Measurements from ENCODE around the gene MINDY4.

MINDY4 gene

DNA sequence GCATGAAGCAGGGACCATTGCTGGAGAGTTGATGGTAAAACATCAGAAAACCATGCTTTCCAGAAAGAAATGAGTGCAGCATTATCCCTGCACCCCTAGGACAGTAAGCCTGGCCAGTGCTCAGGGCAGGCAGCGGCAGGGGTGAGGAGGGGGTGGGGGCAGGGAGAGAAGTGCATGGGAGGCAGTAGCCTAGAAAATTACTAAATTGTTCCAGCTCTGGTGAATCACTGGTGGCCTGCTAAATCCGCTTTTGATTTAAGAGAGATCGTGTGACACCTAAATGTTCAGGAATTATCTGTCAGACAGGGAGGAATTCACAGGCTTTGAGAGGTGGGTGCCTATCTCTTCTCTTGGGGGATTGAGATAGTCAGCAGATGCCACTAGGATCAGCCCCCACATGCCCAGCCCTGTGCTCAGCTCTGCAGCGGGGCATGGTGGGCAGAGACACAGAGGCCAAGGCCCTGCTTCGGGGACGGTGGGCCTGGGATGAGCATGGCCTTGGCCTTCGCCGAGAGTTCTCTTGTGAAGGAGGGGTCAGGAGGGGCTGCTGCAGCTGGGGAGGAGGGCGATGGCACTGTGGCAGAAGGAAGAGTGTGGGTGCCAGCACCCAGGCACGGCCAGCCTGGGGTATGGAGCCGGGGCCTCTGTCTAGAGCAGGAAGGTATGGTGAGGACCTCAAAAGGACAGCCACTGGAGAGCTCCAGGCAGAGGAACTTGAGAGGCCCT lies 135.5 kb downstream of the MINDY4 start:
- DNase-seq, result no peak

DNA sequence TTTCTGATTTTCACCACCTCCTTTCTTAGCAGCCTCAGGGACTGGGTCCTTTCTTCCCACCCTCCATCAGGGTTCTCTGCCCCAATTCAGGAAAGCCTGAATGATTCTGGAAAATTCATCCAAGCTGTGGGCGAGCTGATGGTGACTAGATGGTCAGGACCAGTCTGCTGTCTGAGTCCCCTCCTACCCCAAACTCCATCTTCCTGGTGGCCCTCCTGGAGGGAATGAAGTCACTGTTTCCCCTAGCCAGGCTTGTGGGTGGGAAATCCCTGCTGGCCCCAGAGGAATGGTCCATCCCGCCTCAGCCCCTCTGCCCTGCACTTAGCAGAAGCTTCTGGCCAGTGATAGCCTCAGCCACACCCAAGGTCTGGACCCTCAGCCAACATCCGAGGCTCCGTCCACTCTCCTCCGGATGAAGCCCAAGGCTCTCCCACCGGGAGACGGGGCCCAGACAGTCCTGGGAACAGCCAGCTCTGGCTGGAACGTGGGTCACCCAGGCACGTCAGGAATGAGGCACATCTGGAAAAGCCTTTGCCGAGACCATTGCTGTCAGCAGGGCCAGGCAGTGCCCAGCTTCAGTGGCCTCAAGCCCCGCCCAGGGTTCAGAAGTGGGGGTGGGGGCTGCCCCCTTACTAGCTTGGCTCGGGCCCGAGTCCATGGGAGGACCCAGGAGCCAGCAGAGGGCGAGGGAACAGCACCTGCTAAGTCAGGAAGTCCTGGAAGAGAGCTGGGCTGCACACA lies 136.5 kb downstream of the MINDY4 start:
- no peak for DNase-seq

DNA sequence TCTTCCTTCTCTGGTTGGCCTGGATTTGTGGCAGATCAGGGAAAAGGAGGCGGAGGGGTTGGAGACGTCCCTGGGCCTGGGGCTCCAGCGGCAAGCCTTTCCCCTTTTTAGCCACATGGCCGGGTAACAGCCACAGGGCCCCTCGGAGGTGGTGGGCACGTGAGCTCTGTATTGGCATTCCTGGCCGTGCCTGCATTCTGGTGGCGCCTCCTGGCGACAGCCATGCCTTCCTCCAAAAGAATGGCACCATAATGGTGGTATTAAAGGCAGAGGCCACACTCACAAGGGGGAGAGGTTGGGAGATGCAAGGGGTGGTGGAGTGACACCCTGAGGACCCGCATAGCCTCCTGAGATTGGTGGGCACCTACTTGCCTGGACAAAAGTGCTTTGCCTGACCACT lies 137.5 kb downstream of the MINDY4 start:
- DNase-seq, result no peak

DNA sequence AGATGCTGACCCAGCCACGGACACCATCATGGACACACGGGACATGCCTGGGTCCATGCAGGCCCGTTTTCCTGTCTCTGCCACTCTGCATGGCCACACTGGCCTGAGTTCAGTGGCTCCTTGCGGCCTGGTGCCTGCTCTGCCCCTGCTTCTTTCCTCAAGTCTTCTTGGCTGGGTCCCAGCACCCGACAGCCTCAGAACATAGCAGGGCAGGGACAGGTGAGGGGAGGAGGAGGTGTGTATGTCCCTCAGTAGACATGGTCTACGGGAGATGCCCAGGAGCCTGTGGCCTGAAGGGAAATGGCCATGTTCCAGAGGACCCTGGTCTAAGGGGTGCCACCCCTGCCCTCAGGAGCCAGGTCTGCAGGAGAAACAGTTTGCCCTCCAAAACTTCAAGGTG lies 138.2 kb downstream of the MINDY4 start:
- no peak for DNase-seq

DNA sequence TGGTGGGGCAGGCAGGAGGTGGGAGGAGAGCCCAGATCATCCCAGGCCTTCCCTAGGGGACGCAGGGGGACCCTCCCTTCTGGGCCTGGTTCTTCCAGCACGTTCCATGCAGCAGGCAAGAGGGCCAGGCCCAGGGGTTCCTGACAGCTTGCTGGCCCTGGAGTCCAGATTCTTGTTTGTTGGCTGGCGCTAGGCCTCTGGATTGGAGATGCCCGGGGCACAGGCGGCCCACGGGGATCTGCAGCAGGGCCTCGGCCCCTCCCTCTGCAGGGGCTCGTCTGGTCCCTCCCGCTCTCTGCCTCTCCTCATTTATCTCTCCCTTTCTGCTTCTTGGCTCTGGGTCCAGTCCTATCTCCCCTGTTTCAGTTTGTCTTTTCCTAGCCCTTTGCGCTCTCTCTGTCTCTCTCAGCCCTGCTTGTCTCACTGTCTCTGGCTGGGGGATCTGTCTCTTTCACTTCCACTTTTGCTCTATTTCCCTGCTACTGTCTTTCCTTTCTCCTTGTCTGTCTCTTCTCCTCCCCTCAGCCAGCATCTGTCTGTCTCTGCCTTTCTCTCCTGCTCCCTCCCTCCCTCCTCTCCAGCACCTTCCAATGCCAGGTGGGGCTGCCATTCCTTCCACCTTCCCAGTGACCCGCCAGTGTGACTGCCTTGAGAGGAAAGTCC lies 139.3 kb downstream of the MINDY4 start:
- DNase-seq, result no peak

DNA sequence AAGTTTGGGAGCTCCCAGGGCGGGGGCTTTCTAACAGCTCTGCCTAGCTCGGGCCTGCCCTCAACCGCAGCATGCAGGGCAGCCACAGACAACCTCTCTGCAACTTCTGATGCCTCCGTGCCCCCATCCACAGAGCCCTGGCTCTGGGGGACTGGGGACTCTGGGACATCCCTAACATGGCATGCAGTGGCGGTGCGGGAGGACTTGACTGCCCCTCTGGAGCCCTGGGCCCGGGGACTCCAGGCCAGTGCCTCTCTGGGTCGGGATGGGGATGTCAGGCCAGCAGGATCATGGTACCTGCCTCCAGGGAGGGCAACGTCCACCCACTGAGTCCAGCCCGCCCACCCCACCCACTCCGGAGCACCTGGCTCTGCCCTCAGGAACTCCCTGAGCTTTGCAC lies 139.9 kb downstream of the MINDY4 start:
- DNase-seq, result no peak

DNA sequence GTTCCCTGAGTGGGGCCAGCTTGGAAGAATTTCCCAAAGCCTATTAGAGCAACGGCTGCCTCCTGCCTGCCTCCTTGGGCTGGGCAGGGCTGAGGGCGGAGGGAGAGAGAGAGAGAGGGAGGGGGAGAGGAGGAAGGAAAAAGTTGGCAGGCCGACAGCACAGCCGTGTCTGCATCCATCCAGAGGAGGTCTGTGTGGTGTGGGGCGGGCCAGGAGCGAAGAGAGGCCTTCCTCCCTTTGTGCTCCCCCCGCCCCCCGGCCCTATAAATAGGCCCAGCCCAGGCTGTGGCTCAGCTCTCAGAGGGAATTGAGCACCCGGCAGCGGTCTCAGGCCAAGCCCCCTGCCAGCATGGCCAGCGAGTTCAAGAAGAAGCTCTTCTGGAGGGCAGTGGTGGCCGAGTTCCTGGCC lies 140.3 kb downstream of the MINDY4 start, which contains the start of gene AQP1:
Gene AQP1, plus strand, starts transcription at position 293 of the 409 bp plus-strand sequence. Its CDS starts 57 bp downstream, at position 350.
- DNase-seq, result peak; percentile 81

DNA sequence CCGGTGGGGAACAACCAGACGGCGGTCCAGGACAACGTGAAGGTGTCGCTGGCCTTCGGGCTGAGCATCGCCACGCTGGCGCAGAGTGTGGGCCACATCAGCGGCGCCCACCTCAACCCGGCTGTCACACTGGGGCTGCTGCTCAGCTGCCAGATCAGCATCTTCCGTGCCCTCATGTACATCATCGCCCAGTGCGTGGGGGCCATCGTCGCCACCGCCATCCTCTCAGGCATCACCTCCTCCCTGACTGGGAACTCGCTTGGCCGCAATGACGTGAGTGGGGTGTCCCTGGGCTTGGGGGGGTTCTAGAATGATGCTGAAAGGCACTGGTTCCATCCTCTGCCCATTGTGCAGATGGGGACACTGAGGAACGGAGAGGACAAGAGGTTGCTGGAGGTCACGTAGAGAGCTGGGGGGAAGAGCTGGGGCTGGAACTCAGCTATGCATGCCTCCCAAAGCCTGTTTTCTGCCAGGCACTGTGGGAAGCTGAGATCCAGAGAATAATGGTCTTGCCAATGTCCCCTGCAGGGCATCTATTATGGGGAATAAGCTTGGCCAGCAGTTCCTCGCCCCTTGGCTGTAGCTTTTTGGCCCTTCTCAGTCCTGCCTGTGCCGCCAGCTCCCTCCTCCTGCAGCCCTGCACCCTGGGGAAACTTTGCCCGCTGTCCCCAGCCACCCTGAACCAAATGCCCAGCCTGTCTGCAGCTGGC lies 141.0 kb downstream of the MINDY4 start:
- DNase-seq, result no peak

DNA sequence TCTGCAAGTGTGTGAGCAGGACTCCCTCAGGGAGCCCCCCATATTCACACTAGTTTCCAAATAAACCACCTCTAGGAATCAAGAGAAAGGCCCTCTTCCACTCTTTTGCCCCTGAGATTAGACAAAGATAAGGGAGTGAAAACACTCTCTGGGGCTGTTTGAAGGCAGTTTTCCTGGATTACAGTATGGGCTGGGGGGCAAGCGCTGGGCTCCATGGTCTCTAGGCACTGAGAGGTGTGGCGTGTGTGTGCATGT lies 141.4 kb downstream of the MINDY4 start:
- no peak for DNase-seq

DNA sequence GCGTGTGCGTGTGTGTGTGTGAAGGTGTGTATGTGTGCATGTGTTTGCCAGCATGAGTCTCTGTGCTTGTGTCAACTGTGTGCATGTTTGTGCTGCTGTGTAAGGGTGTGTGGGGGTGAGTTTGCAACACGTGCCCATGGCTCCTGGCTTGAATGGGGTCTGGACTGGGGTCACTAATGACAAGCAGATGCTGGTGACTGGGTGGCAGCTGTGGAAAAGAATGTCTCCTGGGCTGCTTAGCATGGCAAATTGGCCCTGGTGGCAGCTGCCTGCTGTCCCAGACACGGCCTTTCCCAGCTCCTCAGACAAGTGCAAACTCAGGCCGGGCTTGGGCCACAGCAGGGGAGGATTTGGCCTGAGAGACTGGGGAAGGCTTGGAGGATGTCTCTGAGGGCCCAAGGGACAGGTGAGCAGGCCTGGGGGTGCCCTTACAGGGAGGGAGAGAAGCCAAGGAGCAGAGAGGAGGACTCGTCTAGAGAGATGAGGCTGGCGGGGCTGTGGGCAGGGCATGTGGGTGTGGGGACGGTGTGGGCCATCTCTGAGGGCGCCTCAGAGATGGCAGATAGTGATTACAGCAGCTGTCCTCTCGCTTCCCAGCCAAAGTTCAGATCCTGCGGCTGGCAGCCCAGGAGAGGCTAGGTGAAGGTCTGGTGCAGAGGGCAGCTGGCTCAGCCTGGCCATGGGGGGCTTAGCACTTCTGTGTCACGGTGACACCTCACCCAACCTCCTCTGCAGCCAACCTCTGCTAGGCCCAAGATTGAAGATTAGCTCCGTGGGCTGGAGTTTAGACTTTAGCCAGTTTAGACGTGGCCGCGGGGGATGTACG lies 142.0 kb downstream of the MINDY4 start:
- peak; percentile 61 for DNase-seq

DNA sequence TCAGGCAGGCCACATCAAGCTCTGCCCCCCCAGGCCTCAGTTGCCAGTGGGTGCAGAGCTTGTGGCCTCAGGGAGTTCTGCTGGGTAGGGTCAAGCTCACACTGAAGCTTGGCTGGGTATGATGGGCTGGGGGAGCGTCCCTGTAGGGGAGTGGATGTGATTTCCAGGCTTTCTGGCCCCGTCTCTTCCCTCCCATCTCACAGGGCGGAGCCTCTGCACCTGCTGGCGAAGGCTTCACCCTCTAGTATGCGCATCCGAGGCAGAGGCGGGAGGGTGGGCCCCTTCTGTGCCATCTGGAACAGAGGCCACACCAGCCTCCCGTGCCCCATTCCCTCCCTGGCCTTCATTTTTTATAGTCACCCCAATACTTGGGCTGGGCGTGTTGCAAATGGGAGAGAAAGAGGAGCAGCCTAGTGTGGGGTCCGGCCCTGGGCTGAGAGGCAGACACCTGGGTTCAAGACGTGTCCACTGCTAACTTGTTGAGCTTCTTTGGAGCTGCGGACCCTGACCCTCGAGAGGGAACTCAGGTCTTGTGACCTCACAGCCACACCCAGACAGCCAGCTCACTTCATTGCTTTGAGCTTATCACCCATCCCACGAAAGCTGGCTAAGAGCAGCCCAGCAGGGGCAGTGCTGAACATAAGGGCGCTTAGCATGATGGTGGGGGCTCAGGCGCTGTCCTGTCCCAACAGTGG lies 142.8 kb downstream of the MINDY4 start:
- no peak for DNase-seq

DNA sequence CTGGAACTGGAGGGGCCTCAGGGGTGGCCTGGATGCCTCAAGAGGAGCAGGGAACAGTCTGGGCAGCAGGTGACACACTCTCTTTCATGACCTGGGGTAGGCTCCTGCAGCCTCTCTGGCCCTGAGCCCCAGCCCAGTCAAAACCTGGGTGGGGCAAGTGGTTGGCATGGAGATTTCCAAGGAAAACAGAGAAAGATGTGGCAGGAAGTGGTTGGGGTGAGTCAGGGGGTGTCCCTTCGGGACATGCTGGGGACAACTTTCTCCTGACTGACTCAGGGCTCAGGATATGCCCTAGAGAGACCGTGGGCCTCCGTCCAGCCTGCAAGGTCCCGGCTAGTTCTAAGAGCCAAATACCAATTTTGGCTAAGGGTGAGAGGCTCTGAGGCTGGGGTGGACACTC lies 143.4 kb downstream of the MINDY4 start:
- no peak for DNase-seq

DNA sequence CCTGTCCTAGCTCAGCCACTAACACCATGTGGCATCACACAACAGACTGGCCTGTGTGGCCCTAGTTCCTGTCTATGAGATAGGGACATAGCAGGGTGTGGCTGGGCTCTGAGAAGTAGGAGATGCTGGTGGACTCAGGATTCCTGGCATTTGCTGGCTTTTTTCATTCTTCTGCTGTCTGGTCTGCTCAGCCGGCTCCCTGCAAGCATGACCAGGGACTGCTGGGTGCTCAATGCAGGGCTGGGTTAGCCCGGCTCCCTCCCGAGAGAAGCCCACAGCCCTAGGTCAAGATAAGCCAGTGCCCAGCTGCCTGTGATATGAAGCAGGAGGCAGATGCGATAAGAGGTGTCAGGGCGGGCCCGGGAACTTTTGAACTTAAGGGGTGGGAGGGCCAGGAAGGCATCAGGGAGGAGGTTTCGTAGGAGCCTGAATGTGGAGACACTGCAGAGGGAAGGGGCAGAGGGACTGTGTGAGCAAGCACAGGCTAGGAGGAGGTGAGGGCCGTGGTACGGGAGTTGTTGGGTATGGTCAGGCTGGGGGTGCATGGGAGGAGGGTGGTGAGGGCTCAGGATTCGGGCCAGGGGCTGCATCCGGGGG lies 143.9 kb downstream of the MINDY4 start:
- DNase-seq, result no peak

DNA sequence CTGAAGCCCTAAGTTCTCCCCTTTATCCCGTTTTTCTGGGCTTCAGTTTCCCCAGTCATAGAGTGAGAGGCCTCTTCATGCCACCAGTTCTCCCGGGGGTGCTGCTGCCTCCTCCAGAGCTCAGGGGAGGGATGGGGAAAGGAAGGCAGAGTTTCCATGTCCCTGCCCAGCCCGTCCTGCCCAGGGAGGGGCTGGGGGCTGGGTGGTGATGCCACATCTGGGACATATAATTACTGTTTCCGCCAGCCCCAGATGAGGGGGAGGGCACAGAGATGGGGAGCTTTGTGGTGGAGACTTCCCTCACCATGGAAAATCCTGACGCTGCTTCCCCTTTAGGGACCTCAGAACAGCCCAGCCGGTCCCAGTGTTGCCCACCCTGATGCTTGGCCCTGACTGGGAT lies 144.5 kb downstream of the MINDY4 start:
- no peak for DNase-seq

DNA sequence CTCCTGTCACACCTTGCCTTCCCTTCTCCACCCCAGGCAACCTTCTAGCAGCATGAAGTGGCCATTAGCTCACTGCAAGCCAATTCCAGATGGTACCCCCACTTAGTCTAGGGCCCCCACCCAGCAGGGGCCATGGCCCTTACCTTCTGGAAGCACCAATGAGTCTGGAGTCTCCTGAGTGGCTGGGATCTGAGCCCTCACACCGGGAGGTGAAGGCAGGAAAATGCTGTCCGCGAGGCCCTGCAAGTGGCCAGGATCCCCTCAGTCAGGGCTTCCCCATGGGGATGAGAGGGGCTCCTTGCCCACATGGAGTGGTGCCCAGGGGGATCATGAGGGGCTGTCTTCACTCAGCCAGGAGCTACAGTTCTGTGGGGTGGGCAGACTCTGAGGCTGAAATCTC lies 145.0 kb downstream of the MINDY4 start:
- no peak for DNase-seq

DNA sequence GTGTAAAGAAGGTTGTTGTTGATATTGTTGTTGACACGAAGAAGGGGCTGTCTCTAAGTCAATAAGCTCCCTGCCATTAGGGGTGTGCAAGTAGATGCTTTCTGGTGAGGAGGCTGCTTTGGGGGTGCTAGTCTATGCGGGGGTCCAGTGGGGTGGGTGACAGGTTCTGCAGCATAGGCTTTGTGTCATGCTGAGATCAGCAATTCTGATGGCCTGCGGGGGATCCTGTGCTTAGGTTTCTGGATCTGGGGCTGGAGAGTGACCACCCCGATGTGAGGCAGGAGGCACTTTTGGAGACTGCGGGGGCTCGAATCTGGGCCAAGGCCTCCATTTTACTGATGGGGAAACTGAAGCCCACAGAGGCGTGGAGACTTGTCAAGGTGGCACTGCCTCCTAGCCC lies 145.6 kb downstream of the MINDY4 start:
- no peak for DNase-seq

DNA sequence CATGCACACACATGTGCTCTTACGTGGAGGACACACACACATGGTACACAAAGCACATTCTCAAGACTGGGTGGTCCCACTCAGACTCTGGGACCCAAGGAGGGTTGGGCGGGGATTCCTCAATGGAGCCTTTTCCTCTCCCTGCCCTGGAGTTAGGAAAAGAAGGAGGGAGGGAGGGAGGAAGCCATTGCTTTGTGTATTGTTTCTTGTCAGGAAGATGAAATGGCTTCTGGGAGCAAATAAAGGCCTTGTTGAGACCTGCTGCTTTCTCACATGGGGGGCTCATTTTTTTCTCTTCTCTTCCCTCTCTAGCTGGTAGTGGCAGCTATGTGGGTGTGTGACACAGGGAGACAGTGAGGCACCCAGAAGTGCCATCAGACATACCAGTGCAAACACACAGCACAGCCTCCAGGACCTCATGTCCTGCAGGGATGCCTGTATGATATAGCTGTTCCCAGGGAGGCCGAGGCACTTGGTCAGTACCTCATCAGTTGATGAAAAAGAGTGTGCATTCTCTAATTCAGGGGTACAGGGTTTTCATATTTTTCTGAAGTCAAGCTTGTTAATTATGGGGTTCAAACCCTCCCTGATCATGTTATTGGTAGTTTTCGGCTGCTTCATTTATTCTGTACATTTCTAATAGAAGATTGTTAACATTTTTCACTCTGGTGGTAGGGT lies 146.1 kb downstream of the MINDY4 start:
- DNase-seq, result no peak

DNA sequence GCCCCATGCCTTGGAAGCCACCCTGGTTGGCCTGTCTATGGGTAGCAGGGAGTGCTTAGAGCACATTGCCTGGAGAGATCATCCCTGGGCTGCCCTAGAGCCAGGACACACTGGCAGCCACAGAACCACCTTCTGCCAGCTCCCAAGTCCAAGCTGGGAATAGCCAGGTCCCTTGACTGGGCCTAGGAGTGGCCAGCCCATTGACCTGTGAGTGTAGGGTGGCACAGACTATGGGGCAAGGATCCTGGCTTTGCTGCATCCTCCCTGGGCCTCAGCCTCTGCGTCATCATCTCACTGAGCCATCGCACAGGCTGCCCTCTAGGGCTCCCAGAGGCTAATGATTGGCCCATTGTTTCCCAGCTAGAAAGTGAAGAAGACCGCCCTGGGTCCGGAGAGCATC lies 147.5 kb downstream of the MINDY4 start:
- DNase-seq, result no peak

DNA sequence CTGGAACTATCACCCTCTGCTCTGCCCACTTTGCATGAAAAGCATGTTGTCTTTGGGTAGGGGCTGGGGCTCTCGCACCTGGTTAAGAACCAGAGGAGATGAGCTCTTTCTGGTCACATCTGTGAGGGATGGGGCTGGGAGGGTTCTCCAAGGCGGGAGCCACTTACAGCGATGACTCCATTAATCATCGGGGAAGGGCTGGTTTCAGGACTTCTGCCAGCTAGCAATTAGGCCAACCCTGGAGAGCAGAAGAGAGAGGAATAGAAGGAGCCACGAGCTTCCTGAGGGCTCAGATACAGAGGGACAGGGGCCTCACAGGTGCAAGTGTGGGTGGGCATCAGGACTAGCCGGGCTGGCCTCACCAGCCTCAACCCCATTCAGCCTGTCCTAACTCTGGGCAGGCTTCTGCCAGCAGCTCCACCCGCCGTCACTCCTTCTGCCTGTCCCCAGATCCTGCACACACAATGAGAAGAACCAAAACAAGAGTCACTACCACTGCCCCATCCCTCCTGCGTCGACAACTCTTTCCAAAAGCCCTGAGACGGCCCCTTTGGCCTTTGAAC lies 148.9 kb downstream of the MINDY4 start:
- DNase-seq, result no peak

All from eye (tissue), 1 donor.